Dermis microvascular lymphatic vessel endothelial cell (primary cell): ENCODE results near the gene DYRK4. TPM values are rescaled to one million over a fixed set of nuclear protein-coding genes. Genes with fewer than 3 reads are reported as not detected.
"Not testable (repeated sequence)": the region's sequence is repeated elsewhere in the genome, so short reads cannot be mapped to it uniquely, and the experiment has no call there.

Experiments
- DNase-seq, 2 donors: peaks; one replicate each; pipeline versions ENCODE4 v3.0.0 to v3.0.0-alpha.2; 2010; ENCODE audit warnings: low read depth in 2 of 2
- total RNA-seq: library from RNA; depleted of rRNA; stranded (reverse); fragments of >200 nt; gene quantifications from 2 replicates; pipeline ENCODE4 v1.2.1, GENCODE V29; 2014

Gene DYRK4
- 23.6 and 46.8 TPM in 2 replicates for total RNA-seq

GRCh38 chr12:4562034-4562657 lies at the start of gene DYRK4:
Gene DYRK4 (plus strand): TSS chr12:4562208. CDS start chr12:4562246, 38 bp downstream.
- peak in 1 of 2 donors; percentile 64 for DNase-seq

GRCh38 chr12:4518106-4518728 lies 43.8 kb upstream of the DYRK4 start:
- no peak for DNase-seq

- DNase-seq: not testable (repeated sequence)
These were observed 38.6 kb upstream of the DYRK4 start for GRCh38 chr12:4523443-4523842.

- DNase-seq: peak; percentile 5 to 13
These were observed 35.0 kb upstream of the DYRK4 start for GRCh38 chr12:4526923-4527546.

GRCh38 chr12:4530160-4530559 lies 31.8 kb upstream of the DYRK4 start:
- DNase-seq: no peak

GRCh38 chr12:4530982-4531586 lies 30.9 kb upstream of the DYRK4 start:
- no peak for DNase-seq

- no peak for DNase-seq
These were observed 26.9 kb upstream of the DYRK4 start for GRCh38 chr12:4535092-4535491.

- DNase-seq: no peak
These were observed 26.1 kb upstream of the DYRK4 start for GRCh38 chr12:4535871-4536270.

- peak; percentile 96 to 98 for DNase-seq
These were observed 23.5 kb upstream of the DYRK4 start, which contains the start of gene RAD51AP1 for GRCh38 chr12:4538207-4539160. Gene RAD51AP1 (plus strand): TSS chr12:4538890. CDS start chr12:4538940, 50 bp downstream.

- peak in 1 of 2 donors; percentile 4 for DNase-seq
These were observed 22.7 kb upstream of the DYRK4 start for GRCh38 chr12:4539167-4539870.

GRCh38 chr12:4540170-4540569 lies 21.8 kb upstream of the DYRK4 start:
- DNase-seq: no peak

GRCh38 chr12:4540638-4541037 lies 21.4 kb upstream of the DYRK4 start:
- no peak for DNase-seq

- no peak for DNase-seq
These were observed 16.8 kb upstream of the DYRK4 start for GRCh38 chr12:4545195-4545594.

- no peak for DNase-seq
These were observed 9.8 kb upstream of the DYRK4 start for GRCh38 chr12:4552191-4552590.

- DNase-seq: no peak
These were observed 8.1 kb upstream of the DYRK4 start for GRCh38 chr12:4553943-4554342.

- no peak for DNase-seq
These were observed 6.2 kb upstream of the DYRK4 start for GRCh38 chr12:4555804-4556203.

GRCh38 chr12:4556735-4557530 lies 5.1 kb upstream of the DYRK4 start:
- no peak for DNase-seq

GRCh38 chr12:4557586-4557985 lies 4.4 kb upstream of the DYRK4 start:
- no peak for DNase-seq

GRCh38 chr12:4558171-4558570 lies 3.8 kb upstream of the DYRK4 start:
- DNase-seq: no peak

GRCh38 chr12:4563336-4563735 lies 1.3 kb downstream of the DYRK4 start:
- DNase-seq: no peak
